Panc1 (cell line): ENCODE results near the gene SP100. TPM values are rescaled to one million over a fixed set of nuclear protein-coding genes. Genes with fewer than 3 reads are reported as not detected.

Source experiments
- ATAC-seq: fragments of 200-7000 bp; cut with Tn5 transposase; 2 replicates; pipeline ENCODE4 v1.9.1; 2020; ENCODE audit warnings: mild to moderate bottlenecking, moderate library complexity
- BruUV-seq: library from RNA; stranded (reverse); fragments of 400-500 nt; replicated peaks from 2 replicates; lab custom pipeline; 2021; lab: Mats Ljungman, UMichigan
- CTCF ChIA-PET: fragments of 300-600 bp; sonication (Branson Sonifier 250); formaldehyde crosslinking; loops from one replicate; lab custom pipeline; 2022; ENCODE audit warnings: antibody characterized with exemption; lab: Charles Lee
- POLR2A ChIA-PET: fragments of 300-600 bp; sonication (Branson Sonifier 250); formaldehyde crosslinking; loops from one replicate; lab custom pipeline; 2022; ENCODE audit warnings: antibody characterized with exemption; lab: Charles Lee
- DNase-seq: peaks from one replicate; pipeline ENCODE4 v3.0.0-alpha.2; 2010; ENCODE audit warnings: low read depth, low spot score
- H3K27ac ChIP-seq: 2 replicates; pipeline ENCODE4 v1.5.1; 2011; ENCODE audit warnings: mild to moderate bottlenecking, low read length, inconsistent platforms
- H3K27me3 ChIP-seq: fragments of 200-500 bp; sonication (Bioruptor generic); 2 replicates; pipeline ENCODE4 v1.6.0; 2014; ENCODE audit warnings: low read length, inconsistent platforms; ENCODE audit not compliant: control insufficient read depth, insufficient read depth
- H3K36me3 ChIP-seq: fragments of 200-500 bp; sonication (Bioruptor generic); 2 replicates; pipeline ENCODE4 v1.5.1; 2014; ENCODE audit warnings: inconsistent platforms, mild to moderate bottlenecking, low read length, moderate library complexity; ENCODE audit not compliant: control insufficient read depth, insufficient read depth
- H3K4me1 ChIP-seq: 2 replicates; pipeline ENCODE4 v1.5.1; 2011; ENCODE audit warnings: inconsistent platforms, mild to moderate bottlenecking, low read length, moderate library complexity; ENCODE audit not compliant: control insufficient read depth, insufficient read depth
- H3K4me3 ChIP-seq, 2 experiments: 2 replicates each; pipeline ENCODE4 v1.5.1; 2011 to 2012; ENCODE audit warnings: low read depth in 2 of 2, low read length in 2 of 2, mild to moderate bottlenecking in 2 of 2, inconsistent platforms in 1 of 2, moderate library complexity in 1 of 2
- H3K9me3 ChIP-seq: fragments of 200-500 bp; sonication (Bioruptor generic); 2 replicates; pipeline ENCODE4 v1.5.1; 2014; ENCODE audit warnings: low read depth, mild to moderate bottlenecking, inconsistent platforms, low read length, moderate library complexity; ENCODE audit not compliant: control insufficient read depth, insufficient read depth
- POLR2AphosphoS5 ChIP-seq: IDR thresholded peaks from 2 replicates; pipeline ENCODE4 v1.6.1; 2012; ENCODE audit warnings: mild to moderate bottlenecking, low read depth, low read length, moderate library complexity
- SIN3A ChIP-seq: IDR thresholded peaks from 2 replicates; pipeline ENCODE4 v1.6.1; 2012; ENCODE audit warnings: low read depth, mild to moderate bottlenecking, low read length, moderate library complexity, borderline replicate concordance; ENCODE audit not compliant: insufficient read depth
- TCF7L2 ChIP-seq: IDR thresholded peaks from 2 replicates; pipeline ENCODE4 v1.6.1; 2011; ENCODE audit warnings: mild to moderate bottlenecking, low read depth, low read length, inconsistent platforms
- in situ Hi-C: cut with HindIII; loops from 2 replicates; pipeline ENCODE4 v1.10.0; 2016; ENCODE audit warnings: low sequenced_read_pairs, low pct_unique_long_range_greater_than_20kb
- intact Hi-C: fragments of 100-400 bp; cut with micrococcal nuclease; formaldehyde crosslinking; loops from one replicate; pipeline ENCODE4 v1.10.0; 2022; ENCODE audit not compliant: unreplicated experiment
- total RNA-seq: library from RNA; stranded (reverse); gene quantifications from one replicate; pipeline ENCODE4 v1.2.1, GENCODE V29; 2021; ENCODE audit not compliant: unreplicated experiment
- TF ChIP-seq, protein P1 (sequence below): fragments of 450-650 bp; IDR thresholded peaks from 2 replicates; pipeline ENCODE4 v1.5.1; 2017; ENCODE audit warnings: mild to moderate bottlenecking
- TF ChIP-seq, protein P2 (sequence below), 2 experiments: IDR thresholded peaks; 2 replicates each; pipeline ENCODE4 v1.6.1; 2011 to 2012; ENCODE audit warnings: low read depth in 2 of 2, control low read depth in 1 of 2, low read length in 1 of 2, mild to moderate bottlenecking in 1 of 2, moderate library complexity in 1 of 2; ENCODE audit not compliant: insufficient read depth in 1 of 2

The SP100 gene
- total RNA-seq, 1 experiment from 2014 or later = 27.2 TPM

DNA sequence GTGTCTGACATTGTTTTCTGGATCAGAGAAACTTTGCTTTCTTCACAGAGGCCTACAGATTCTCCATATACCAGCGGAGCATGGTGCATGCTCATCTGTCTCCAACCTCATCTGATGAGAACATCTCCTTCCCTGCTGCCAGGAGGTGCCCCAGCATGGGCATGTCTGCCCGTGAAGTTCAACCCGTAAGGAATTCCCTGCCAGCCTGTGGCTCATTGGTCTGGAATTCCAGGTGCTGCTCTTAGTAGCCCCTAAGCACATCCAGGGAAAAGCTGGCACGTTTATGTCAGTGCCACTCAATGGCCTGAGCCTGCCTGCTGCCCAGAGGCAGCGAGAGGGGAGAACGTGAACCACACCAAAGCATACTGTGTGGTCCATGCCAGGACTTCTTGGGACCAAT is 1.7 kb upstream of the SP100 start:
- TF ChIP-seq, protein P1, sequence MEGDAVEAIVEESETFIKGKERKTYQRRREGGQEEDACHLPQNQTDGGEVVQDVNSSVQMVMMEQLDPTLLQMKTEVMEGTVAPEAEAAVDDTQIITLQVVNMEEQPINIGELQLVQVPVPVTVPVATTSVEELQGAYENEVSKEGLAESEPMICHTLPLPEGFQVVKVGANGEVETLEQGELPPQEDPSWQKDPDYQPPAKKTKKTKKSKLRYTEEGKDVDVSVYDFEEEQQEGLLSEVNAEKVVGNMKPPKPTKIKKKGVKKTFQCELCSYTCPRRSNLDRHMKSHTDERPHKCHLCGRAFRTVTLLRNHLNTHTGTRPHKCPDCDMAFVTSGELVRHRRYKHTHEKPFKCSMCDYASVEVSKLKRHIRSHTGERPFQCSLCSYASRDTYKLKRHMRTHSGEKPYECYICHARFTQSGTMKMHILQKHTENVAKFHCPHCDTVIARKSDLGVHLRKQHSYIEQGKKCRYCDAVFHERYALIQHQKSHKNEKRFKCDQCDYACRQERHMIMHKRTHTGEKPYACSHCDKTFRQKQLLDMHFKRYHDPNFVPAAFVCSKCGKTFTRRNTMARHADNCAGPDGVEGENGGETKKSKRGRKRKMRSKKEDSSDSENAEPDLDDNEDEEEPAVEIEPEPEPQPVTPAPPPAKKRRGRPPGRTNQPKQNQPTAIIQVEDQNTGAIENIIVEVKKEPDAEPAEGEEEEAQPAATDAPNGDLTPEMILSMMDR = no peak
- TF ChIP-seq SIN3A = no peak
- no peak for TF ChIP-seq TCF7L2
- no peak for TF ChIP-seq POLR2AphosphoS5
- TF ChIP-seq, protein P2, sequence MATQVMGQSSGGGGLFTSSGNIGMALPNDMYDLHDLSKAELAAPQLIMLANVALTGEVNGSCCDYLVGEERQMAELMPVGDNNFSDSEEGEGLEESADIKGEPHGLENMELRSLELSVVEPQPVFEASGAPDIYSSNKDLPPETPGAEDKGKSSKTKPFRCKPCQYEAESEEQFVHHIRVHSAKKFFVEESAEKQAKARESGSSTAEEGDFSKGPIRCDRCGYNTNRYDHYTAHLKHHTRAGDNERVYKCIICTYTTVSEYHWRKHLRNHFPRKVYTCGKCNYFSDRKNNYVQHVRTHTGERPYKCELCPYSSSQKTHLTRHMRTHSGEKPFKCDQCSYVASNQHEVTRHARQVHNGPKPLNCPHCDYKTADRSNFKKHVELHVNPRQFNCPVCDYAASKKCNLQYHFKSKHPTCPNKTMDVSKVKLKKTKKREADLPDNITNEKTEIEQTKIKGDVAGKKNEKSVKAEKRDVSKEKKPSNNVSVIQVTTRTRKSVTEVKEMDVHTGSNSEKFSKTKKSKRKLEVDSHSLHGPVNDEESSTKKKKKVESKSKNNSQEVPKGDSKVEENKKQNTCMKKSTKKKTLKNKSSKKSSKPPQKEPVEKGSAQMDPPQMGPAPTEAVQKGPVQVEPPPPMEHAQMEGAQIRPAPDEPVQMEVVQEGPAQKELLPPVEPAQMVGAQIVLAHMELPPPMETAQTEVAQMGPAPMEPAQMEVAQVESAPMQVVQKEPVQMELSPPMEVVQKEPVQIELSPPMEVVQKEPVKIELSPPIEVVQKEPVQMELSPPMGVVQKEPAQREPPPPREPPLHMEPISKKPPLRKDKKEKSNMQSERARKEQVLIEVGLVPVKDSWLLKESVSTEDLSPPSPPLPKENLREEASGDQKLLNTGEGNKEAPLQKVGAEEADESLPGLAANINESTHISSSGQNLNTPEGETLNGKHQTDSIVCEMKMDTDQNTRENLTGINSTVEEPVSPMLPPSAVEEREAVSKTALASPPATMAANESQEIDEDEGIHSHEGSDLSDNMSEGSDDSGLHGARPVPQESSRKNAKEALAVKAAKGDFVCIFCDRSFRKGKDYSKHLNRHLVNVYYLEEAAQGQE (IDR thresholded peaks at IDR 0.05; ENCODE audit: insufficient read depth in 1 of 2, low read depth in 2 of 2, low read length in 1 of 2) = no peak
- CTCF ChIA-PET = no interaction called here
- H3K4me1 ChIP-seq = peaks cover 26% of the 10 kb centered on the region
- ATAC-seq = no peak
- H3K27me3 ChIP-seq = no peaks in the 10 kb centered on the region
- in situ Hi-C loops (no loop called here), intact Hi-C loops (no loop called here)
- POLR2A ChIA-PET = no interaction called here
- H3K9me3 ChIP-seq = no peaks in the 10 kb centered on the region
- no peak for DNase-seq
- H3K36me3 ChIP-seq = no peaks in the 10 kb centered on the region
- 0 out of 2 replicates have a peak overlapping the region, but pooled peaks have one; percentile 12 for H3K27ac ChIP-seq
- no TSS peak for BruUV-seq
- H3K4me3 ChIP-seq = no peak overlapping the region

DNA sequence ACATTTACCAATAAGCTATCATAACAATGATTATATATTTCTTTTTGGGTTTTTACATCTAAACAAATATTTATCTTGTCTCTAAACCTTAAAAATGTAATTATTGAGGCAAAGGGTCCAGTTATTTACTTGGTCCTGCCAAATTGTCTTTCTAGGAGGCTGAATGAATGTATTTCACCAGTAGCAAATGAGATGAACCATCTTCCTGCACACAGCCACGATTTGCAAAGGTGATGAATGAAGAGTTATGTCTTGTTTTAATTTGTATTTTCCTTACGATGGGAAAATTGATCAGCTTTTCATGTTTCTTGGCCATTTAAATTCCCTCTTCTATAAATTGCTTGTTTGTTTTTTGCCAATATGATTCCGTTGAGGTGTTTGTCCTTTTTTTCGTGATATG is 1.4 kb downstream of the SP100 start:
- H3K27ac ChIP-seq = peak overlapping the region; percentile 73; the same call in 1 of the 2 replicates
- H3K4me3 ChIP-seq = peak overlapping the region; percentile 35 to 53
- CTCF ChIA-PET = no interaction called here
- TF ChIP-seq, protein P2 (IDR thresholded peaks at IDR 0.05; ENCODE audit: insufficient read depth in 1 of 2, low read depth in 2 of 2, low read length in 1 of 2) = no peak
- TF ChIP-seq TCF7L2 (no peak), POLR2AphosphoS5 (no peak), SIN3A (no peak)
- TF ChIP-seq, protein P1 = no peak
- ATAC-seq = no peak
- DNase-seq = no peak
- H3K27me3 ChIP-seq = no peaks in the 10 kb centered on the region
- no peaks in the 10 kb centered on the region for H3K9me3 ChIP-seq
- H3K36me3 ChIP-seq = no peaks in the 10 kb centered on the region
- POLR2A ChIA-PET = no interaction called here
- intact Hi-C loops (no loop called here), in situ Hi-C loops (no loop called here)
- no TSS peak for BruUV-seq
- H3K4me1 ChIP-seq = peaks cover 28% of the 10 kb centered on the region
